ENCODE results near the gene EDAR. TPM values are rescaled to one million over a fixed set of nuclear protein-coding genes. Genes with fewer than 3 reads are reported as not detected.

Gene EDAR
- total and polyA plus RNA-seq, 2 of the 8 experiments (the other 6 are each of a cell fraction or from before 2014, with no cell fraction given), result not detected

GRCh38 chr2:109000738-109001137 is 11.7 kb upstream of the EDAR start:
- no peaks in the 10 kb centered on the region for H3K79me1 ChIP-seq (ENCODE audit: low read depth, low read length)
- H3K9ac ChIP-seq (replicated peaks in 1 of 4; ENCODE audit: extremely low read depth in 1 of 4, low read depth in 3 of 4, low read length in 3 of 4), result no peak overlapping the region
- no peaks in the 10 kb centered on the region for H4K20me1 ChIP-seq (replicated peaks in 1 of 2; ENCODE audit: control insufficient read depth in 1 of 2, insufficient read depth in 2 of 2, low read length in 2 of 2)
- H3K23ac ChIP-seq (ENCODE audit: insufficient read length), result no peak overlapping the region
- H3K9me3 ChIP-seq (ENCODE audit: insufficient read depth in 2 of 2, low read depth in 1 of 2, low read length in 1 of 2), result no peaks in the 10 kb centered on the region
- no peak overlapping the region for H3K18ac ChIP-seq (ENCODE audit: extremely low read depth, low read length)
- no peak overlapping the region for H2AK5ac ChIP-seq (ENCODE audit: low read depth, low read length)
- no peaks in the 10 kb centered on the region for H3K27me3 ChIP-seq (replicated peaks in 1 of 4; ENCODE audit: control insufficient read depth in 3 of 4, extremely low read depth in 1 of 4, insufficient read depth in 3 of 4, low read length in 3 of 4)
- 95% methylated on average over 4 of the region's 4 CpGs; no CpG with 5 or more reads in 1 of the 2 experiments for WGBS, 2 experiments (ENCODE audit: extremely low coverage in 1 of 2, insufficient coverage in 1 of 2, insufficient read length in 1 of 2, insufficient replicate concordance in 2 of 2, low coverage in 1 of 2, low lambda C conversion rate in 2 of 2, missing lambda C conversion rate in 1 of 2)
- ChIA-PET CTCF (ENCODE audit: partially characterized antibody) (interaction anchor here (0.7 to 3.8 kb wide), 21 partner anchors 8 to 155 kb away, joined by 3 to 24 read pairs (median 7); partner anchors contain the start of gene EDAR), POLR2A (ENCODE audit: partially characterized antibody) (no interaction called here)
- FAIRE-seq (no peak), DNase-seq (ENCODE audit: low read depth in 1 of 2, low spot score in 2 of 2) (no peak)
- no peak overlapping the region for H3K4ac ChIP-seq (replicated peaks; ENCODE audit: insufficient read length, low read depth, low read length)
- no peaks in the 10 kb centered on the region for H3K79me2 ChIP-seq (ENCODE audit: control insufficient read depth in 1 of 2, insufficient read depth in 2 of 2, low read length in 2 of 2)
- no peak overlapping the region for H2AFZ ChIP-seq (ENCODE audit: low read length)
- no peak overlapping the region for H4K91ac ChIP-seq (replicated peaks; ENCODE audit: insufficient read length, low read length)
- H3K36me3 ChIP-seq (ENCODE audit: control insufficient read depth in 2 of 4, insufficient read depth in 4 of 4, low read length in 3 of 4), result no peaks in the 10 kb centered on the region; a peak in 1 of 8 replicates
- H2BK120ac ChIP-seq (replicated peaks; ENCODE audit: low read depth, low read length), result no peak overlapping the region
- H4K8ac ChIP-seq (ENCODE audit: extremely low read depth, insufficient read depth, low read length), result no peak overlapping the region
- H2BK15ac ChIP-seq (ENCODE audit: low read length), result no peak overlapping the region
- no peak overlapping the region for H3K56ac ChIP-seq (replicated peaks; ENCODE audit: insufficient read length, low read depth, low read length)
- no peak overlapping the region for H3K4me3 ChIP-seq (ENCODE audit: extremely low read depth in 1 of 4, insufficient read depth in 2 of 4, low read depth in 3 of 4, low read length in 4 of 4)
- H3K14ac ChIP-seq (ENCODE audit: insufficient read length), result no peak overlapping the region
- H2BK12ac ChIP-seq (ENCODE audit: low read depth, low read length), result no peak overlapping the region
- H3K23me2 ChIP-seq (ENCODE audit: low read depth, low read length), result no peaks in the 10 kb centered on the region
- H3K4me2 ChIP-seq (ENCODE audit: insufficient read depth in 1 of 2, low read depth in 2 of 2, low read length in 2 of 2), result no peak overlapping the region
- H4K5ac ChIP-seq (ENCODE audit: insufficient read length, low read depth, low read length), result no peak overlapping the region
- no peak overlapping the region for H2BK5ac ChIP-seq (ENCODE audit: low read depth, low read length)
- H3K27ac ChIP-seq (ENCODE audit: low read depth, low read length), result no peak overlapping the region
- H3K4me1 ChIP-seq (replicated peaks in 1 of 4; ENCODE audit: control insufficient read depth in 3 of 4, insufficient read depth in 4 of 4, low read length in 3 of 4), result no peaks in the 10 kb centered on the region
- H2BK20ac ChIP-seq (ENCODE audit: low read length), result no peak overlapping the region
- TF ChIP-seq YY1 (IDR thresholded peaks at IDR 0.05; ENCODE audit: low read depth, low read length), result no peak
- no peak for TF ChIP-seq NANOG (IDR thresholded peaks at IDR 0.05; ENCODE audit: insufficient read depth, low read depth, low read length, poor library complexity, severe bottlenecking)
- TF ChIP-seq POLR2AphosphoS5 (IDR thresholded peaks at IDR 0.05; ENCODE audit: low read depth, low read length), result no peak
- no peak for TF ChIP-seq FOSL1 (IDR thresholded peaks at IDR 0.05; ENCODE audit: insufficient read depth, low read depth, low read length)
- TF ChIP-seq CHD1 (IDR thresholded peaks at IDR 0.05; ENCODE audit: low read depth, low read length), result no peak
- TF ChIP-seq CREB1 (IDR thresholded peaks at IDR 0.05), result no peak
- TF ChIP-seq SAP30 (IDR thresholded peaks at IDR 0.05; ENCODE audit: insufficient read depth, insufficient replicate concordance, low read length), result no peak
- TF ChIP-seq RFX5 (IDR thresholded peaks at IDR 0.05; ENCODE audit: borderline replicate concordance, low read depth, low read length), result no peak
- TF ChIP-seq MAFK (IDR thresholded peaks at IDR 0.05; ENCODE audit: low read depth, low read length), result no peak
- no peak for TF ChIP-seq E2F6 (IDR thresholded peaks at IDR 0.05)
- TF ChIP-seq ATF2 (IDR thresholded peaks at IDR 0.05; ENCODE audit: low read length), result no peak

All from H1 (cell line).